ENCODE results near the gene CYTH3. TPM values are rescaled to one million over a fixed set of nuclear protein-coding genes. Genes with fewer than 3 reads are reported as not detected.

CYTH3 gene
- total RNA-seq, 1 donor from 2014 or later, result 24.1 TPM

DNA sequence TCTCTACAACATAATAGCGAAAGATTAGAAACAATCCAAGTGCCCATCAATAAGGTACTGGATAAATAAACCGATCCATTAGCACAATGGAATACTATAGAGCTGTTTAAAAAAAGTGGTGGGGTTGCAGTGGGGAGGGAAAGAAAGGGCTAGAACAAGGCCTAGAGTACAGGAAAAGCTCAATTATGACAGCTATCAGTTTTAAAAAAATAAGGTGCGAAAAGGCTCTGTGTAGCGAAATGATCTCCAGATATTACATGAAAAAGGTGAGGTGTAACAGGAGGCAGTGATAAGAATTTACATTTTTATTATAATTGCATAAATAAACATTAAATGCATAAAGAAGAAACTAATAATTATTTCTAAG lies 30.8 kb downstream of the CYTH3 start:
- H3K4me1 Mint-ChIP-seq, result peaks cover 22% of the 10 kb centered on the region
- H3K27ac Mint-ChIP-seq (ENCODE audit: unreplicated experiment), result no peak overlapping the region
- H3K27me3 Mint-ChIP-seq (ENCODE audit: low read depth), result no peaks in the 10 kb centered on the region
- H3K36me3 Mint-ChIP-seq (ENCODE audit: low read depth), result no peaks in the 10 kb centered on the region
- no peak for TF ChIP-seq CTCF (conservative IDR thresholded peaks at IDR 0.05)
- H3K4me3 Mint-ChIP-seq, result no peak overlapping the region
- no peak for DNase-seq (ENCODE audit: low read depth, low spot score)
- no peaks in the 10 kb centered on the region for H3K9me3 Mint-ChIP-seq

- peaks cover 23% of the 10 kb centered on the region for H3K4me1 Mint-ChIP-seq
- H3K27me3 Mint-ChIP-seq (ENCODE audit: low read depth), result no peaks in the 10 kb centered on the region
- H3K27ac Mint-ChIP-seq (ENCODE audit: unreplicated experiment), result no peak overlapping the region
- no peaks in the 10 kb centered on the region for H3K36me3 Mint-ChIP-seq (ENCODE audit: low read depth)
- no peak for DNase-seq (ENCODE audit: low read depth, low spot score)
- no peaks in the 10 kb centered on the region for H3K9me3 Mint-ChIP-seq
- no peak overlapping the region for H3K4me3 Mint-ChIP-seq
- TF ChIP-seq CTCF (conservative IDR thresholded peaks at IDR 0.05), result no peak
Measured at GRCh38 chr7:6238309-6238925, 34.0 kb downstream of the CYTH3 start.

GRCh38 chr7:6237730-6238129 lies 34.7 kb downstream of the CYTH3 start:
- Mint-ChIP-seq H3K36me3 (ENCODE audit: low read depth) (no peaks in the 10 kb centered on the region), H3K9me3 (no peaks in the 10 kb centered on the region), H3K4me3 (no peak overlapping the region), H3K27me3 (ENCODE audit: low read depth) (no peaks in the 10 kb centered on the region), H3K27ac (ENCODE audit: unreplicated experiment) (no peak overlapping the region), H3K4me1 (peaks cover 27% of the 10 kb centered on the region)
- DNase-seq (ENCODE audit: low read depth, low spot score), result no peak
- no peak for TF ChIP-seq CTCF (conservative IDR thresholded peaks at IDR 0.05)

DNA sequence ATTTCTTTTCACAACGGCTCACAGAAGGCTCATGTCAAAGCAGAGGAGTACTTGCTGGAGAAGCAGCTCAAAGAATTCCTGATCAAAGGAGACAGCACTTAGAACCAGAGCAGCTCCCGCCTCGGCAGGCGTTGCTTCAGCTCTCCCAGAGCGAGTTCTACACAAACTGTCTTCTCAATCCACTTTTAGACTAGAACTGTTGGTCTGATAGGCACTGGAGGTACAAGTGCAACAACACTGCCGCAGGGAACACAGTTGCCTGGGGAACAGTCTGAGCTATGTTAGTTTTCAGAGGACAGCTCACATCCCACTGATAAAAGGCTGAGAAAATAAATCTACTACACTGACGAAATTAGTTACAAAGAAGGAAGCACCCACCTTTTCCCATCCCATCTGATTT lies 35.4 kb downstream of the CYTH3 start:
- Mint-ChIP-seq H3K27ac (ENCODE audit: unreplicated experiment) (no peak overlapping the region), H3K4me1 (peaks cover 31% of the 10 kb centered on the region), H3K4me3 (no peak overlapping the region), H3K9me3 (no peaks in the 10 kb centered on the region), H3K36me3 (ENCODE audit: low read depth) (no peaks in the 10 kb centered on the region), H3K27me3 (ENCODE audit: low read depth) (no peaks in the 10 kb centered on the region)
- DNase-seq (ENCODE audit: low read depth, low spot score), result no peak
- TF ChIP-seq CTCF (conservative IDR thresholded peaks at IDR 0.05), result no peak

DNA sequence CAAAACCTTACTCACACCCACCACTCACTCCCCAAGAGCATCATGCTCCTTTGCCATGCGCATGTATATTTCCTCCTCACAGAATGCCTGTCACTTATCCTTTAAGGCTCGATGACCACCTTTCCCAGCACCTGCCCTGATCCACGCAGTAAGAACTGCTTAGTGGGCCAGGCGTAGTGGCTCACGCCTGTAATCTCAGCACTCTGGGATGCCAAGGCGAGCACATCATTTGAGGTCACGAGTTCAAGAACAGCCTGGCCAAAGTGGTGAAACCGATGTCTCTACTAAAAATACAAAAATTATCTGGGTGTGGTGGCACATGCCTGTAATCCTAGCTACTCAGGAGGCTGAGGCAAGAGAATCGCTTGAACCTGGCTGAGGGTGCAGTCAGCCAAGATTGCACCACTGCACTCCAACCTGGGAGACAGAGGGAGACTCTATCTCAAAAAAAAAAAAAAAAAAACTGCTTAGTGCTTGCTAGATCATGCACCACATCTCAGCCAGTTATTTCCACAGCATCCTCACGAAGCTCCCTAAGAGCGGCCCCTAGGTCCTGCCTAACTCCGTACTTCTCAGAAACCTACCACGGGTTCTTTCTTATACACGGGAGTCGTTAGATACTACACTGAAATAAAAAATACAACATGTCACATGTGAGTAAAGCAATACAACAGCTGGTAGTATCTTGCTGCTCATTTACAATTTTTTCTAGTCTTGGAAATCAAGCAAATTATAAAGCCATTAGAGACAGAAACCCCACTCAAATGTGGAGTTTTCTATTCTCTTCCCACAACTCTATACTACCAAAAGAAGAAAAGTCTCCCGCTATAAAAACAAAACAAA lies 37.2 kb downstream of the CYTH3 start:
- Mint-ChIP-seq H3K4me3 (no peak overlapping the region), H3K27me3 (ENCODE audit: low read depth) (no peaks in the 10 kb centered on the region), H3K36me3 (ENCODE audit: low read depth) (no peaks in the 10 kb centered on the region), H3K9me3 (no peaks in the 10 kb centered on the region), H3K27ac (ENCODE audit: unreplicated experiment) (peak overlapping the region; percentile 39), H3K4me1 (peaks cover 43% of the 10 kb centered on the region)
- no peak for DNase-seq (ENCODE audit: low read depth, low spot score)
- no peak for TF ChIP-seq CTCF (conservative IDR thresholded peaks at IDR 0.05)
